ENCODE results near the gene CHRNA4. TPM values are rescaled to one million over a fixed set of nuclear protein-coding genes. Genes with fewer than 3 reads are reported as not detected.

The CHRNA4 gene
- total RNA-seq, 2 donors from 2014 or later: not detected

DNA sequence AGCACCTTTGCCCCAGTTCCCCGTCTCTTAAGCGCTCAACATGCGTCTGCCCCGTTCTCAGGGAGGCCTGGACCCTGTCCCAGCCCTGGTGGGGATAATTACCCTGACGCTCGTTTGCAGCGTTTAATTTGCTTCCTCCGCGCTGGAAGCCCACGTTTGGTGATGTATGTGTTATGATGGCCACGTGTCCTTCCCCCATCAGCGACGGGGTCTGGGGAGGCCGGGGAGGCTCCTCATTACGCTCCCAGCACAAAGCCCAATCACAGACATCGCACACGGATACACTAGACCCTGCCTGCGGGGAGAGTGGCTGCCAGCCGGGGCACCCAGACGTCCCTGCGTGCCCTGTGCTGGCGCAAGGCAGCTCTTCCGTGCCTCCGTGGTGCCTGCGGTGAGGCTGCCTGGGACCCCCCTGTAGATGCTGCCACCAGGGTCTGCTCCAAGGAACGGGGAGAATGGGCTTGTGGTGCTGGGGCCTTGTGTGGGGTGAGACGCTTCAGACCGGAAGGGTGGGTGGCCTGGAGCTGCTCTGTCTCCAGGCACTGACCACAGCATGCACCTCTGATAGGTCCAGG lies 10.2 kb upstream of the CHRNA4 start:
- no peak for ATAC-seq
- no peak for DNase-seq (ENCODE audit: low spot score in 2 of 2)
- Mint-ChIP-seq H3K9me3 (no peaks in the 10 kb centered on the region), H3K36me3 (no peaks in the 10 kb centered on the region), H3K27ac (no peak overlapping the region)

DNA sequence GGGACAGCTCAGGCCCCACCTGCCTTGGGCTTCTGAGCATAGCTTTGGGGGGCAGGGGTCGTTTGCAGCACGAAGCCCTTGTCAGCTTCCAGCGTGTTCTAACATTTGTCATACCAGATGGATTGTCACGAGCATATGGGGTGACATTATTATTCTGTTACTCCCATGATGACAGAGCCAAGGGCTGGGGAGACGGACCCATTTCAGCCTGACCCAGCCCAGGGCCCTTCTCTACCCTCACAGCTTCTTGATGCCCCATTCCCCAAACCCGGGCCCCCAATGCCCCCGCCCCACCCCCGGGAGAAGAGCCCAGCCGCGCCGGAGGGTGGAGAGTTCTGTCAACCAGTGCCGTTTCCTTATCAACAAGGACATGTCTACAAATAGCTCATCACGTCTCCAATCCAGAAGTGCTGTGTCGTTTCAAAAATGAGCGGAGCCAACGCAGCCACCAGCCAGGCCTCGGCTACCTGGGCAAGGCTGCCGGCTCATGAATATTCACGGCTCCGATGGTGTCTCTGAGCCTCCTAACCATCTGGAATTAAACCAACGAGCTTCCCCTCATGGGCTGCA lies 9.6 kb upstream of the CHRNA4 start:
- H3K36me3 Mint-ChIP-seq: no peaks in the 10 kb centered on the region
- no peak for ATAC-seq
- H3K27ac Mint-ChIP-seq: no peak overlapping the region
- H3K9me3 Mint-ChIP-seq: no peaks in the 10 kb centered on the region
- DNase-seq (ENCODE audit: low spot score in 2 of 2): no peak

DNA sequence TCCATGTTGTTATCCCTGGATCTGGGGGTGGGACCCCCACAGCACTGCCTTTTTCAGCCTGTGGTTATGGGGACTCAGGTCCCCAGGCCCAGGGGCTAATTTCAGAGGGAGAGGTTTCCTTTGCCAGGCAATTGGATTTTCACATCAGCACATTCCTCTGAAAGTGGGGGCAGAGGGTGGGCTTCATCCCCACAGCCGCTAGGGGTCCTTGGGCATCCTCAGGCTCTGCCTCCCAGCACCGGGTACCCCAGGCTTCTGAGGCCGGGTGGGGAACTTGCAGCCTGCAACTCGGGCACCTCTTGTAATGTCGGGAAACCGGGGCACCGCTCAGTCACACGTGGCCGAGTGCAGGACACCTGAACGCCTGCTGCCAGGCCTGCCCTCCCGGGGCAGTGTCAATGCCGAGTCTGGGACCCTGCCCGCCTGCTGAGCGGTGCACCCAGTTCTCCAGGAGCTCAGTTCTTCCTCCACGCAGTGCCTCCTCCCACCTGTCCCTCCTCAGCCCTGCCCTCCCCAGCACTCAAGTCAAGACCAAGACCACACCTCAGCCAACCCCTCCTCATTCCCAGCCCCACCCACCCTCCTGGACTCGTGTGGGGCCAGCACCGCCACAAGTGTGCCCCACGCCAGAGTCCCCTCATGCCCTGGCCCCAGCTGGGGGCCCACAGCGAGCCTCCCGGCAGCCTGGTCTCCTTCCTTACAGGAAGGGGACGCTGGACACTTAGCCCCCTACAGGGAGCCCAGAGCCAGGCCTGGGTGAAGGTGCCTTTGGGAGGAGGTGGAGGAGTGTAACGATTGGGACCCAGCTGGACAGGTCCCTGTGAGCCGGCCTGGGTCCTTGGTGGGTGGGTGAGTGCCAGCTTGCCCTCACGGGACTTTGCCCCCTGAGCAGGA lies 8.8 kb upstream of the CHRNA4 start:
- Mint-ChIP-seq H3K9me3 (no peaks in the 10 kb centered on the region), H3K27ac (no peak overlapping the region), H3K36me3 (no peaks in the 10 kb centered on the region)
- ATAC-seq (no peak), DNase-seq (ENCODE audit: low spot score in 2 of 2) (no peak)

DNA sequence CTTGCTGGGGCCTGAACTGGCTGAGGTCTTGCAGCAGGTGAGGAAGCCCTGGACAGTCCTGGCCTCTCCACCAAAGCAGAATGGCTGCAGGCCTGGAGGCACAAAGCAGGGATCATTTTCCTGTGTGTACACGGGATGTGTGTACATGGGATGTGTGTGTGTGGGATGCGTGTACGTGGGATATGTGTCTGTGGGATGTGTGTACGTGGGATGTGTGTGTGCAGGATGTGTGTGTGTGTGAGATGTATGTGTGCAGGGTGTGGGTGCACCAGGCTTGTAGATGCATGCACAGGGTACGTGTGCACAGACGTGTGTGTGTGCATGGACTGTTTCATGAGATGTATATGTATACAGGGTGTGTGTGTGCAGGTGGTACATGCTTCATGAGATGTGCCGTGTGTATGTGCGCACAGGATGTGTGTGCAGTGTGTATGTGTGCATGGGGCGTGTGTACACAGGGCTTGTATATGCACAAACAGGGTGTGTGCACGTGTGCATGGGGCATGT lies 7.9 kb upstream of the CHRNA4 start:
- DNase-seq (ENCODE audit: low spot score in 2 of 2) (no peak), ATAC-seq (no peak)
- H3K27ac Mint-ChIP-seq: no peak overlapping the region
- no peaks in the 10 kb centered on the region for H3K36me3 Mint-ChIP-seq
- H3K9me3 Mint-ChIP-seq: no peaks in the 10 kb centered on the region

DNA sequence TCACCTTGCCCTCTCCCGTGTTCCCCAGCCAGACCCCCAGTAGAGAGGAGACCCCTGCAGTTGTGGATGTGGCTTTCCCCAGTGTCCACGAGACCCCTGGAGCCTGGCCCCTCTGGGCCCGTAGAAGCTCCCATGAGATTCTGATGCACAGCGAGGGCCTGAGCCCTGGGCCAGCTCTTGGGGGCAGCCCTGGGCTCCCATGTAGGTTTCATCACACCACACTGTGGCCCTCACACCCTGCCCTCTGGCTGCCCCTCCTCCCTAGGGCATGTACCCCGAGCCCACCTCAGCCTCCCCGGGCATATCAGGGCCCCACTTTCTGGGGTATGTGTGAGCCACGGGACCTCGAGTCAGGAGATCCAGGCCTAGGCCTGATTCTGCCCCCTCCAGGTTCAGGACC lies 7.0 kb upstream of the CHRNA4 start:
- no peak overlapping the region for H3K27ac Mint-ChIP-seq

DNA sequence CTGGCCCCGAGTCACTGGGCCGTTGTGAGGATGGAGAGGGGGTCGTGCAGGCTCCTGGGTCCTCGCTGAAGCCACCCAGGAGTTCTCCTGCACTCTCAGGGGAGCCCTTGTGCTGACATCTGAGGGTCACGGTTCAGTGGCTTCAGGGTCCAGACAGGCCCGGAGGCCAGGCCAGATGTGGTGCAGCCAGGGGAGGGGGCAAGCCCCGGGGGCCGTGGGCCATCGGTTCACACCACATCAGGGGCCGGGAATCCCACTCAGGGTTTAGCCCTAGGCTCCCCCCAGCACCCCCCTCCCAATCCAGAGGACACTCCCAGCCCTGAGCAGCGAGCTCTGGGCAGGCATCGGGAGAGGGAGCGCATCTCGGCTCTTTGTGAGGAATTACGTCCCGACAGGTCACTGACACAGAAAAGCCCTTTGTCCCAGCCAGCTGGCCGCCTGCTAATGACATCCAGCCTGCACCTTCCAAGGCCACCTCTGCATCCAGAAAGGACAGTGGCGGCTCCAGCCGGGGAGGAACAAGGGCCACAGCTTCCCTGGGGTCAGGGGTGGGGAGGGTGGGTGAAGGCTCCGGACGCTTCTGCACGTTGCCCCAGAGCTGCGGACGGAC lies 6.4 kb upstream of the CHRNA4 start:
- DNase-seq (ENCODE audit: low spot score in 2 of 2) (no peak), ATAC-seq (no peak)
- no peaks in the 10 kb centered on the region for H3K9me3 Mint-ChIP-seq
- no peak overlapping the region for H3K27ac Mint-ChIP-seq
- H3K36me3 Mint-ChIP-seq: no peaks in the 10 kb centered on the region

More for the DNA sequence above, 7.0 kb upstream of the CHRNA4 start:
- ATAC-seq (no peak), DNase-seq (ENCODE audit: low spot score in 2 of 2) (no peak)
- Mint-ChIP-seq H3K9me3 (no peaks in the 10 kb centered on the region), H3K36me3 (no peaks in the 10 kb centered on the region)

DNA sequence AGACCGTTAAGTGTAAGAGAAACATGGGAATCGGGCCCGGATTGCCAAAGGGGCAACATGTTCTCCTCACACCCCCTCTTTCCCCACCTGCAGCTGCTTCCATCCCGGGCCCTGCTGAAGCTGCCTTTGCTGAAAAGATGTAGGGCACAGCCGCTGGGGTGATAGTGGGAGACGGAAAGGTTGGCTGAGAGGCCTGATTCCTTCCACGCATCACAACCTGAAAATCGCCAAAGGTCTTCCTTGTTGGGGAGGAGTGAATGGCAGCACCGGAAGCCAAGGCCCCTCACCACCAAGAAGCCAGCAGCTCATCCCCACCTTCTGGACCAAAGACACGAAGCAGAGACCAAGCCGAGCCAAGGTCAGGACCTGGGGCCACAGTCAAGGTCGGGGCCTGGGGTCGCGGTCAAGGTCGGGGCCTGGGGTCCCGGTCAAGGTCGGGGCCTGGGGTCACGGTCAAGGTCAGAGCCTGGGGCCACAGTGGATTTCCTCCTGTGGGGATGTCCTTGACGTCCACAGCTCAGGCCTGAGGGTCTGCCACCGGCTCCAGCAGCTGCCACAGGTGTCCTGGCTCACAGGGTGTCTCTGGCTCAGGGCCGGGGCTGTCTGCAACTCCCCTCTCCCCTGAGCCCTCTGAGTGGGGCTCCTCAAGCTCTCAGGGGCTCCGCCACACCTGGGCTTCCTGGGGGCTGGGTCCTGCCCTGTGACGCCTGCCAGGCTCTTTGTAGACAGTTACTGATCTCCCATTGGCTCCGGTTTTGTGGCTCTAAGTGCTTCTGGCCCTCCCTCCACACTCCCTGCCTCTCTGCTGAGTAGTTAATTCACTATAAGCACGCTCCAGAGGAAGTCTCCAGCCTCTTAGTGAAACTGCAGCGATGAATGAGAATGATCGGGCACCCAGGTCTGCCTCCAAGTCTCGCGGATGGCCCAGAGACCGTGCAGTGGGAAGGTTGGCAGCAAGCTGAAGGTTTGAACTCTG lies 5.5 kb upstream of the CHRNA4 start:
- no peak for ATAC-seq
- H3K9me3 Mint-ChIP-seq: no peaks in the 10 kb centered on the region

DNA sequence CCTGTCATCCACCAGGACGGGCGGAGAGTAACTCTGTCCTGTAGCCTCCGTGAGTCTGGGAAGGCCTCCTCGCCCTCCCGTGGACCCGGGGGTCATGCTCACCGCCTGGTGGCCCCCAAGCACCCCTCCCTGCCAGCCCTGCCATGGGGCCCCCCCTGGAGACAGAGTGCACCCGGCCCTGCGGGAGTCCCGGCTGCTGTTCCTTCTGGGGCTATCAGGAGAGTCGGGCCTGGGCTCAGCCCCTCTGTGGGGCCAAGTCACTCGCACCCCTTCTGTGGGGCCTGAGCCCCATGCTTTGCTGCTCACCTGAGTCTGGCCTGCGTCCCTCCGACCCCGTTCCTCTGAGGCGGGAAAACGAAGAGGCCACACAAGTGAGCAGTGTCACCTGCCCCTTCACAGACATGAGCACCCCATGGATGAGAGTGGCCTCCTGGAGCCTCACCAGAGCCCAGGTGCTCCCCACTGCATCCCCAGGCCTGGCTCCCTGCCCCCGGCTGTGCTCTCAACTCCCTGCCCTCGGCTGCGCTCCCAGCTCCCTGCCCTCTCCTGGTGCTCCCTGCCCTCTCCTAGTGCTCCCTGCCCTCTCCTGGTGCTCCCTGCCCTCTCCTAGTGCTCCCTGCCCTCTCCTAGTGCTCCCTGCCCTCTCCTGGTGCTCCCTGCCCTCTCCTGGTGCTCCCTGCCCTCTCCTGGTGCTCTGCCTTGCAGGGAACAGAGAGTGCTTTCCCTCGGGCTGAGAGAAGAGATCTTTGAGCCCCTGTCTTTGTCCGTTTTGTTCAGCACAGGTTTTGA lies 4.6 kb upstream of the CHRNA4 start:
- H3K9me3 Mint-ChIP-seq: no peaks in the 10 kb centered on the region
- H3K36me3 Mint-ChIP-seq: no peaks in the 10 kb centered on the region
- ATAC-seq (no peak), DNase-seq (ENCODE audit: low spot score in 2 of 2) (no peak)
- H3K27ac Mint-ChIP-seq: no peak overlapping the region

More for the DNA sequence above, 5.5 kb upstream of the CHRNA4 start:
- no peaks in the 10 kb centered on the region for H3K36me3 Mint-ChIP-seq
- DNase-seq (ENCODE audit: low spot score in 2 of 2): no peak
- H3K27ac Mint-ChIP-seq: no peak overlapping the region

DNA sequence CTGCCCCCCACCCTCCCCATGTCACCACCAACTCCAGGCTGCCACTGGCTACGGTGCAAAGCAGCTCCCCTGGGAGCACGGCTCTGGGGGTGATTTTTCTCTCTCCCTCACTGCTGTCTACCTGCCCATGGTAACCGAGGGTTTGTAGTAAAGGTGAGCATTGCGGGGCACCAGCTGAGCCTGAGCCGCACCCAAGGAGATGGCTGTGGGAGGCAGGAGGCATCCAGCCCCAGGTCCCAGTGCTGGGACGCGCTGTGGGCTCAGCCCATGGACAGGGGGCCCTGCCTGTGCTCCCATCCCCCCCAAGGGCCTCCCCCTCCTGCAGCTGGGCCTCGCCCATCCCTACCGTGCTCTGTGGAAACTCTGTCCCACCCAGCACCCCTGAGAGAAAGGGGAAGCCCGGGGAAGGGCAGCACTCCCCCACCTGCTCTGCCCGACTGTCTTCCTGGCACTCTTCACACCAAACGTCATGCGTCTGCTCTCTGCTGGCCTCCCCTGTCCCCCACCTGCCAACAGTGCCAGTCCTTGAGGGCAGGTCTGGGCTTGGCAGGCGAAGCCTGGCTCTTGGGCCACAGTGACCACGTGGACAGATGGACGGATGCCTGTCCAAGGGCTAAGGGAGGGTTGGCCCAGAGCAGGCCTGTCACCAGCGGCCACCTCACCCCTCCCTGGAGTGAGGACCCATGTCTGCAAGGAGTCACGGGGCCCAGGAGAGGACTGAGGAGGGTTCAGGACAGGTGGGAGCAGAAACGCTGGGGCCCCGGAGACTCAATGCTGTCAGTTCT lies 3.8 kb upstream of the CHRNA4 start:
- Mint-ChIP-seq H3K27ac (no peak overlapping the region), H3K9me3 (no peaks in the 10 kb centered on the region), H3K36me3 (no peaks in the 10 kb centered on the region)
- DNase-seq (ENCODE audit: low spot score in 2 of 2): no peak
- ATAC-seq: no peak

DNA sequence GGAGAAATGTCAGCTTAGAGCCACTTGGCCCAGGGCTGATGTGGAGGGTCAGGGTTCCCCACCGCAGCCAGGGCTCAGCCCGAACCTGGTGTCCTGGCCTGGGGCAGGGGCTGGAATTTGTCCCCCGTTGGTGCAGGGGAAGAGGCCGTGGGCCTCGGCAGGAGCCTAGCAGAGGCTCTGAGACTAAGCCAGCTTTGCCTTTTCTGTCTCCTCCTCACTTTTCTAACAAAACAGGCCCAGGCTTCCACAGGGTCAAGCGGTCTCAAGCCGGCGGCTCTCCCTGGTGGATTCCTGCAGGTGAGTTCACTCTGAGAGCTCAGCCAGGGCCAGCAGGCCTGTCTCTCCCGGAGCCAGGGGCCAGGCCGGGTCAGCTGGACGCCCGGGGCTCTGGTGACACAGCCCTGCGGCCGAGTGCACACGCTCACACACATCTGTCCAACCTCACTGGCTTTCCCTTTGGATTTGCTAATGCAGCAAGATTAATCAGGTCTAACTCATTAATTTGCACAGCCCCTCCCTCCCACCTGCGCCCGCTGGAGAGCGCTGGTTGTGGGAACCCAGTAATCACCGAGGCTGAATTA lies 2.9 kb upstream of the CHRNA4 start:
- no peak for DNase-seq (ENCODE audit: low spot score in 2 of 2)
- Mint-ChIP-seq H3K27ac (no peak overlapping the region), H3K9me3 (no peaks in the 10 kb centered on the region), H3K36me3 (no peaks in the 10 kb centered on the region)
- ATAC-seq: no peak

DNA sequence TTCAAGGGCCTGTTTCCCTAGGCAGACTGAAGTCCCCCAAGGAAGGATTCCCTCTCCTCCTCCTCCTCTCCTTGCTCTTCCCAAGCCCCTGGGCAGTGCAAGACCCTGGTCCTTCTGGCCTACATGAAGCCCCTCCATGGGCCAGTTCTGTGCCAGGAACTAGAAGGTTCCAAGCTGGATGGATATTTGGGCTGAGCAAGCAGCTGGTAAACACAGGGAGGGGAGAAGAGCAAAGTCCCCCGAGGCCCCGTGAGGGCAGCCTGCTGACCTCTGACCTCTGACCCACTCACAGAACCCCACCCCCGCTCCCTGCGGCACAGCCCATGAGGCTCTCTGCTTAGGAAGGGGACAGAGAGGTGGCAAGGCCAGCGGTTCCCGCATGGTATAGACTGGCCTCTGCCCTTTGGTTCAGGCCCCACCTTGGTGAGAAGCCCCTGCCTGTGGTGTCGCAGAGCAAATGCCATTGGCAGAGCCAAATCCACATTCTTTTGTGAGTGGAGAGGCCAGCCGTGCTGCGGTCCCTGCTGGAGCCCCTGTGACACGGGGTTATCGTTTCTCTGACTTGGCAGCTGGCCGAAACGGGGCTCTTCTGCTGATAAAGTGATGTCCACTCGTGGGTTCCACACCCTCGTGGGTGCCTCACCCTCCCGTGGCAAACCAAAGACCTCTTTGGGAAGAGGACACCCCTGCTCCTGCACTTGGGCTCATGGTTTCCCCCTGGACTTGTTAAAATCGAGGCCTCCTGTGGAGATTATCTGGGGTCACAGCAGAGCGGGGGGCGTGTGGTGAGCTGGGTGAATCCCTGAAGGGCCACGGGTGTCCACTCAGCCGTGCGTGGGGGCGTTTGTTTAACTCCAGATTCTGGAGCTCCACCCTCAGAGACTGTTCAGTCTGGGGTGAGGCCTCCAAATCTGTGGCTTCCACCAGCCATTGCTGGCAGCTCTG lies 2.1 kb upstream of the CHRNA4 start:
- Mint-ChIP-seq H3K27ac (no peak overlapping the region), H3K9me3 (no peaks in the 10 kb centered on the region), H3K36me3 (no peaks in the 10 kb centered on the region)
- ATAC-seq: no peak
- no peak for DNase-seq (ENCODE audit: low spot score in 2 of 2)

DNA sequence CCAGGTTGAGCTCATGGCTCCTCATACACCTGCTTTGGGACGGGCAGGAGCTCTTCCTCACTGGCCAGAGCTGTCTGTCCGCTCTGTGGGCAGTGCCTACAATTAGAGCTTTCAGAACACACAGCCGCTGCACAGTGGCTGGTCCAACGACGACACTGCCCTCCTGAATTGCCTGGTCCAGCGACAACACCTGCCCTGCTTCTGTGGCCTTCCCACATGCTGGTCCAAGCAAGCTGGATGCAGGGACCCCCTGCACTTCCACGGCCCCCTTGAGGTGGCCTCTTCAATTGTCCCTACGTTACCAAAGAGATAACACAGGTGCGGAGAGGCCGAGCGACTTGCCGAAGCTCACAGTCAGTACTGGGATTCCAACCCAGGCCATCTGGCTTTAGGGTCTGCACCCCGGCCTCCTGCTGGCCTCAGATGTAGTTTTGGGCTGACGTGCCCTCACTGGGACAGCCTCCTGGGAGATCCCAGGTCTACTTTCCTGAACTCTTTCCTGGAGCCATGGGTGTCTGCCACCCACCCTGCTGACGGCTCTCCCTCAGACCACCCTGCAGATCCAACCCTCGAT lies 1.4 kb upstream of the CHRNA4 start:
- H3K9me3 Mint-ChIP-seq: no peaks in the 10 kb centered on the region
- no peak overlapping the region for H3K27ac Mint-ChIP-seq
- DNase-seq (ENCODE audit: low spot score in 2 of 2) (no peak), ATAC-seq (no peak)
- no peaks in the 10 kb centered on the region for H3K36me3 Mint-ChIP-seq

All from activated naive CD4-positive, alpha-beta T cell treated with anti-CD3 and anti-CD28 coated beads, Interleukin-2, amount 50 U/mL, for 72 hours (primary cell).